HG03135 (cell line): ENCODE measurements around the gene ARHGAP8.

Source experiments
- ATAC-seq: cut with Tn5 transposase; IDR thresholded peaks from one replicate; pipeline ENCODE4 v1.9.1; 2021; ENCODE audit warnings: mild to moderate bottlenecking, moderate library complexity; ENCODE audit not compliant: unreplicated experiment

Gene ARHGAP8

DNA sequence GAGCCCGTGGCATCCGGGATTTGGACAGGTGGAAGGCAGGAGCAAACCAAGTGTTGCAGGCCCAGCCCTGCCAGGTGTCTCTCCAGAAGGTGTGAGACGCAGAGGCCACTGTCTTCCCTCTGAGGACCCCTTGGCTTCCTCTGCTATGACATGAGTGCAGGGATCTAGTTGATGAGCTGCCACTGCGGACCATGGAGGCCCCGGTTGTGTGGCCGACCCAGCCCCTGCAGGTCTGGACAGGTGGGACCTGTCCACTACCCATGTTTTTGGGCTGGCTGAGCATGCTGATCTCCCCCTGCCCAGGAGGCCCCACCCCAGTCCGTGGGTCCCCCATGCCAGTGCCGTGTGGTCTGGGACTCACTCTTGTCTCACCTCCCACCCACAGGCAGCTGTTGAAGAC lies 27.5 kb upstream of the ARHGAP8 start:
- ATAC-seq, result no peak

DNA sequence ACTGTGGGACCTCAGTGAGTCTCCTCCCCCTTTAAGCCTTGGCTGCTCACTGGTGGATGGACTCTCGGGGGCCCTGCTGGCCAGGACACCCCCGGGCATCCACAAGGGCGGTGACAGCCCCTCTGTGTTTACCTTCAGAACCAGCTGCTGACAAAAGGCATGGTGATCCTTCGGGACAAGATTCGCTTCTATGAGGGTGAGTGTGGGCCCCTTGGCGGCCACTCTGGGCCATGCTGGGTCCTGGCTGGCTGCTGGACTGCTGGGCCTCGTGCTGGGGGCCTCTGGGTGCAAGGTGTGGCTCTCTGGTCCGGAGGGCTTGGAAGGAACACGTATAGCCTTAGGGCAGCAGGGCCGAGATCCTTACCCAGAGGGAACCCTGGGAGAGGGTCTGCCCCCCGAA lies 25.9 kb upstream of the ARHGAP8 start:
- ATAC-seq, result no peak

DNA sequence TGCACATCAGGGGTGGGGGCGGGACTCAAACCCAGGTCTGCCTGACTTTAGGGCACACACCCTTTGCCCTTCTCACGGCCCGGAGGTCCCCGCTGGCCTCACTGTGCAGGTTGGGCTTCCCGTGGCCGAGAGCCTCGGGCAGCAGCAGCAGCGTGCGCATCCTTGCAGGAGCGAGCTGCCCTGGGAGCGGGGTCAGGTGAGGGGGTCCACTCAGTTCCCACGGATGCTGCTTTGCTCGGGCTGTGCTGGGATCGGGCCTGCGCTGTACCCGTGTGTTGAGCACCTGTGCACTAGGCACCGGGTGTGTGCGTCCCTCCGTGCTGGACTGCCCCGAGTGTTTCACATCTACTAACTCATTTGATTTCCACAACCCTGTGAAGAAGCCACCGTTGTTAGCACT lies 25.2 kb upstream of the ARHGAP8 start:
- ATAC-seq, result no peak

DNA sequence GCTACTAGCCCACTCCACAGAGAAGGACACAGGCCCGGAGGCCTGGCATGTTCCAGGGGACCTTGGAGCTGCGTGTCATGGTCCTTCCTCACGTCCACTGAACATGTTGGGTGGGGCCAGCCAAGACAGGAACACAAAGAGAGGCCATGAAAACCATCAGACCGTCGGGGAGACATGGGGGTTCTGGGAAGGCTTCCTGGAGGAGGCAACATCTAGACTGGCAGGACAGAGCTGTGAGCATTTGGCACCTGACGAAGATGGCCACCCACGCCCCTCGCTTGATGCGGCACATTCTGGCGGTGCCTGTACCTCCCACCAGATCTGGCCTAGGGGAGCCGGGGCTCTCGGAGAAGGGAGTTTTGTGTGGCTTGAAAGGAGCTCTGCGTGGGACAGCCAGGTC lies 24.7 kb upstream of the ARHGAP8 start:
- no peak for ATAC-seq

DNA sequence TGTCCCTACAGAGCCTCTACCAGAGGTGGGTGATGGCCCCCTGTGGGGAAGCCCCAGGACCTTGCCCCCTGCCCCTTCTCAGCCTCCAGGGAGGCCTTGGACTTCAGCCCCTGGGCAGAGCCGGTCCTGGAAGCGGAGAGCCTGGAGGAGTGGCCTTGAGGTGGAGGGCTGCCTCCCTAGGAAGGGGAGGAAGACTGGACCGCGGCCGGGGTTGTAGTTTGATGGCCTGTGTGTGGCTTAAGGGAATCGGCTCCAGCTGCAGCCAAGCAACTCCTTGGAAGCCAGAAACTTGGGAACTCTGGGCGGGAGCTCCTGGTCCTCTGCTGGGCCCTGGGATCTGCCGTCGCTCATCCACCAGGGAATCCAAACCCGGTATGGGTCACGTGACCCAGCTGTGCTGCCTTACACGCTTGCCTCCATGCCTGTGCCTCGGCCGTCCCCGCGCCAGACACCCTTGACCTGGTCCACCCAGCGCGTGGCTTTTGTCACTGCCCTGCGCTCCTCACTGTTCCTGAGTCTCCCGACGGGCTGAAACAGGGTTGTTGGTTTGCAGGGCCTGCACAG lies 23.5 kb upstream of the ARHGAP8 start:
- no peak for ATAC-seq

DNA sequence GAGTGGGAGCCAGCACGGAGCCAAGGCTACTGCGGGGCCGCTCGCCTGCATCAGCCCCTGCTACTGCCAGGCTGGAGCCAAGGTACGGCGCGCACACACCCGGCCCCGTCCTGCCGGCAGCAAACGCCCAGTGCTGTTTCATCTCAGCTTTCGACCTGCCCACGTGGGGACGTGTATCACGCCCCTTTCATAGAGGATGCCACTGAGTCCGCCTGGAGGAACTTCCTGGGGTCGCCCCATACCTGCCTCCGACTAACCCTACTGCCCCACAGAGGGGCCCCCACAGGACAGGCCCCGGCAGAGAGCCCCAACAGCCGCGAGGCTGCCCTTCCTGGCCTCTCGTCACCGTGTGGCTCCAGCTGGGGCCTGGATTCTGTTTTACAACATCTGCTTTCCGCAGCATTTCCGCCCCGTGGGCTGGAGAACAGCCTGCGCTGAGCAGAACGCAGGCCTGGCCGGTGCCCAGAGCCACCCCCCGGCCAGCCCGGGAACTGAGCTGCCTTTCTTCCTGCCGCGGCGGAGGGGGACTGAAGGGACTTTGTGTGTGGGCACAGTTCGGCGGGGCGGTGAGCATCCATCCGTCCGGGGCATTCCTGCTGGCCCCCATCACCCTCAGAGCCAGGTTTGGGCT lies 22.9 kb upstream of the ARHGAP8 start:
- no peak for ATAC-seq

DNA sequence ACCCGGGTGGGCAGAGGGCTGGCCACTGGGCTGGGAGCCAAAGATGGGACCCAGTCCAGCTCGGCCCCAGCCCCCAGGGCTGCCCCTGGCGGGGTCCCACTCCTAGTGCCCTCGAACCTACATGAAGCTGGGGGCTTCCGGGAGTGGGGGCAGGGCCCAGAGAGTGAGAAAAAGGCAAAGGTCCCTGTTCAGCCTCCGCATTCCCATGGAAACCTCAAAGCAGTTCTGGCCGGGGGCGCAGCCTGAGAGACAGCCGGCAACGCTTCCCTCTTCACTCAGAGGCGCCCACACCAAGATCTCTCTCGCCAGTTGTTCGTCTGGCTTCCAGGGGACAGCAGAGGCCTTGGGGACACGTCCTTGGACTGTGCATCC lies 22.4 kb upstream of the ARHGAP8 start:
- ATAC-seq, result no peak

DNA sequence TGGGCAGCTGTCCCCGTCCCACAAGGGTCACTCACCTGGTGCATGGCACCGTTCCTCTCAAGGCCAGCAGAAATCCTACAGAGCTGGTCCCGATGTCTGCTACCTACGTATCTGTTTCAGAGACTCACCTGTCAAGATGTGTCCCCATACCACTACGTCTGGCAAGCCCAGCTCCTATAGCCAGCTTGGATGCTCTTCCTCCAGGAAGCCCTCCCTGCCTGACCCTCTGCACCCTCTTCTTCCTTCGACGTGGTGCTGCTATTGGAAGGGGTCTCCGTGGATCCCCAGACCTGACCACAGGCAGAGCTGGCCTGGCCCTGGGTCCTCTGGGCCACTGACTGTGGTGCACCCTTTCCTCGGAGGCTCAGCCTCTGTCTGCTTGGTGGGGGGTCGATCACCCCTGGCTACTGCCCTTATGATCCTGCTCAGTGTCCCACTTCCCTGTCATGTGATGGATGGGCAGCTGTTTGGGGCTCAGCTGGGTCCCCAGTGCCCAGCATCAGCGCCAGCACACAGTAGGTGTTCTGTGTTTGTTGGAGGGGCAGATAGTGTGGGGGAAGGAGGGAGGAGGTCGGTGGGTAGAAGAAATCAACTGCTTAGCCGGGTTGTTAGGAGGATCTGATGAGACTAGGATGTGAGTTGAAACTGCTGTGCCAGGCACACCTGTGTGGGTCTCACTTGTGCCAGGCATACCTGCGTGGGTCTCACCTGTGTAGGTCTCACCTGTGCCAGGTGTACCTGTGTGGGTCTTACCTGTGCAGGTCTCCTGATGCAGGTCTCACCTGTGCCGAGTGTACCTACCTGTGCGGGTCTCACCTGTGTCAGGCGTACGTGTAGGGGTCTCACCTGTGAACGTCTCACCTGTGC lies 21.7 kb upstream of the ARHGAP8 start:
- ATAC-seq, result no peak

DNA sequence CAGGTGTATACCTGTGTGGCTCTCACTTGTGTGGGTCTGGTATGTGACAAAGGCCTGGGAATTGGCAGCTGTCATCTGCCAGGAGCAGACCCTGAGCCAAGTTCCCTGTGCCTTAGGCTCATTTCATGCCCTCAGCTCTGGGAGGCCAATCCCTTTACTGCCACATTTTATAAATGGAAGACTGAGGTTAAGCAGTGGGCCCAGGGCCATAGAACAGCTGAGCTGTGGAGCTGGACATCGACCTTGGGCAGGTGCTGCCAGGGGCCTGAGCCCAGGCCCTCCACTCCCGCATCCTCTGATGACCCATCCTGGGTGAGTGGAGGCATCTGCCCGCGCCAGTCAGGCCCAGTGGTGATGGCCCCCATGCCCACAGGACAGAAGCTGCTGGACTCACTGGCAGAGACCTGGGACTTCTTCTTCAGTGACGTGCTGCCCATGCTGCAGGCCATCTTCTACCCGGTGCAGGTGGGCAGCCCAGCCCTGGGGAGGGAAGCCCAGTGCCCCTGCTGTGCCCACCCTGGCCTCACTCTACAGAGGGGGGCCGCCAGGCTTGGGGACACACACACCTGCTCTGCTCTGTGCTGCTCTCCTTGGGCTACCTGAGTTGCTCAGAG lies 20.9 kb upstream of the ARHGAP8 start:
- ATAC-seq, result no peak

DNA sequence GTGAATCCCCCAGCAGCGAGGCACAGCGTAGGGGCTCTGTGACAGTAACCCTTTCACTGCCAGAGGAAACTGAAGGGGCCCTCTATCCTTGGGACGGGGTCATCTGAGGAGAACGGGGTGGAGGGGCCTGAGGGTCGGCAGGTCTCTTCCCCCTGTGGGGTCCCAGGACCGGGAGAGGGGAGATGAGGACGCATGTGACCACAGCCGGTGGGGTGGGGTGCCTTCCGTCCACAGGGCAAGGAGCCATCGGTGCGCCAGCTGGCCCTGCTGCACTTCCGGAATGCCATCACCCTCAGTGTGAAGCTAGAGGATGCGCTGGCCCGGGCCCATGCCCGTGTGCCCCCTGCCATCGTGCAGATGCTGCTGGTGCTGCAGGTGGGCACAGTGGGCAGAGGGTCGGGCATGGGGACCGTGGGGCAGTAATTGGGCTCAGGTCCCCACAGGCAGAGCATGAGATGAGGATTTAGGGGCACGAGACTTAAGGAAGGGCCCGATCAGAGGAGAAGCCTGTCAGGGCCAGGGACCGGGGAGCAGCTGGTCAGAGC lies 20.3 kb upstream of the ARHGAP8 start:
- ATAC-seq, result no peak

DNA sequence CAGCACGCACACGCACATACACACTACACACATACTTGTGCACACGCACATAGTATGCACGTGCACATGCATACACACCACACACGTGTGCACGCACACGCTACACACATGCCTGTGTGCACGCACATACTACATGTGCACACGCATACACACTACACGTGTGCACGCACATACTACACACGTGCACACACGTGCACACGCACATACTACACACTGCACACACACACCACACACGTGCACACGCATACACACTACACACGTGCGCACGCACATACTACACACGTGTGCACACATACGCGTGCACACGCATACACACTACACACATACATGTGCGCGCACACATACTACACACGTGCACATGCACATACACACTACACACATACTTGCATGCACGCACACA lies 19.7 kb upstream of the ARHGAP8 start:
- ATAC-seq, result no peak

DNA sequence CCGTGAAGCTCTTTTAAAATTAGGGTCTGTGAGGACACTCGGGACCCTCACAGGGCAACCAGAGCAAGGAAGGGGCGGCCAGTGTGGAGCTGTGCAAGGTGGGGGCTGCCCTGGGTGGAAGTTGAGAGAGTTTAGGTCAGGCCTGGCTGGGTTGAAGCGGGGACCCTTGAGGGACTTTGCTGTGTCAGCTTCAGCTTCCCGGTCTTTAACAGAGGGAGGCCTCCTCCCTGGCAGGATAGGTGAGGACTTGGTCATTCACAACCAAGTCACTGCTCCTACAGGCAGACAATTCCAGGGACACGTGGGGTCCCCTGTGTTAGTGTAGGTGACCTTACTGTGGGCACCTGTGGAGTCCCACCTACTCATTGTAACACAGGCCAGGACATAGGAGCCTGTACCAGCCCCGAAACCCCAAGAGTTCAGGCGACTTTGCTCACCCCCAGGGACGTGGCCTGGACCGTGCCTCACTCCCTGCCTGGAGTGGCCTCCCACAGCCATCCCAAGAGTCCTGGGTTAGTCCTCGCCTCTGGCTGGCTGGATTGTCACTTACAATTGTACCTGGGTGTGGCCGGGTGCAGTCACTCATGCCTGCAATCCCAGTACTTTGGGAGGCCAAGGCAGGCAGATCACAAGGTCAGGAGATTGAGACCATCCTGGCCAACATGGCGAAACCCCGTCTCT lies 18.8 kb upstream of the ARHGAP8 start:
- no peak for ATAC-seq

DNA sequence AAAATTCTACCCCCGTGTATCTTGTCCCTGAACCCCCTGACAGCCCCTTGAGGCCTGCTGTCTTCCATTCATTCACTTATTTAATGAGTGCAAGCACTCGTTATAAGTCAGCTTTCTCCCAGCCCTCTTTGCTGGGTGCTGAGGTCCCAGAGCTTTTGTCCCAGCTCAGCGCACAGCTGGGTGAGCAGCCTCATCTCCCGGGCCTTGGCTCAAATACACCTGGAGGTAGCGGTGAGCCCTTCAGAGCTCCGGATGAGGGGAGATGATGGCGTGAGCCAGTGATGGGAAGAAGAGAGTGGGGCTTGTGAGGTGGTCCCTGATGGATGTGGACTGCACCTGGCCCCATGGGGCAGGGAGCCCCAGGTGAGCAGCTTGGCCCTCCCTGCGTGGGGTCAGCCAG lies 18.1 kb upstream of the ARHGAP8 start:
- no peak for ATAC-seq

DNA sequence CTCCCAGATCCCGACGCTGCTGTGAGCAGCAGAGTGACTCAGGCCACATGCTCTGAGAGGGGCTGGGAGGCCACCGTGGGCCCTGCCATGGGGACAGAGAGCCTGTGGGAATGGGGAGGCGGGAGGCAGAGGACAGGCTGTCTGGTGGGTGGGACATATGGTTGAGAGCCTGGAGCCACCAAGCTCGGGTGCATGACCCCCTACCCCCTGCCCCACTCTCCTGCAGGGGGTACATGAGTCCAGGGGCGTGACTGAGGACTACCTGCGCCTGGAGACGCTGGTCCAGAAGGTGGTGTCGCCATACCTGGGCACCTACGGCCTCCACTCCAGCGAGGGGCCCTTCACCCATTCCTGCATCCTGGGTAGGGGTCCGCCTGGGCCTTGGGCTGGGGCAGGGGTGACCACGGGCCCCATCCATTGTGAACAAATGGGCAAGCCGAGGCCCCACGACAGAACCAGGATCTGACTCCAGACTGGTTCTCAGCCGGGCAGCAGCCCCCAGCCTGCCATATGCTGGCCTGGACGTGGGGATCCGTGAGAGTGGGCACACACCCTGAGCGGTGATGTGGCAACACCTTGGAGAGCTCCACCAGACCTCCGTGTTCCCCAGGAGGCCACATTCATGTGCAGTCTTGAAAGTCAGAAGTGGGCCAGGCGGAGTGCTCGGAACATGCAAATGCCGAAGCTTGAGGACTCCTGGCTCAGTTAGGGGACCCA lies 17.4 kb upstream of the ARHGAP8 start:
- ATAC-seq, result no peak

DNA sequence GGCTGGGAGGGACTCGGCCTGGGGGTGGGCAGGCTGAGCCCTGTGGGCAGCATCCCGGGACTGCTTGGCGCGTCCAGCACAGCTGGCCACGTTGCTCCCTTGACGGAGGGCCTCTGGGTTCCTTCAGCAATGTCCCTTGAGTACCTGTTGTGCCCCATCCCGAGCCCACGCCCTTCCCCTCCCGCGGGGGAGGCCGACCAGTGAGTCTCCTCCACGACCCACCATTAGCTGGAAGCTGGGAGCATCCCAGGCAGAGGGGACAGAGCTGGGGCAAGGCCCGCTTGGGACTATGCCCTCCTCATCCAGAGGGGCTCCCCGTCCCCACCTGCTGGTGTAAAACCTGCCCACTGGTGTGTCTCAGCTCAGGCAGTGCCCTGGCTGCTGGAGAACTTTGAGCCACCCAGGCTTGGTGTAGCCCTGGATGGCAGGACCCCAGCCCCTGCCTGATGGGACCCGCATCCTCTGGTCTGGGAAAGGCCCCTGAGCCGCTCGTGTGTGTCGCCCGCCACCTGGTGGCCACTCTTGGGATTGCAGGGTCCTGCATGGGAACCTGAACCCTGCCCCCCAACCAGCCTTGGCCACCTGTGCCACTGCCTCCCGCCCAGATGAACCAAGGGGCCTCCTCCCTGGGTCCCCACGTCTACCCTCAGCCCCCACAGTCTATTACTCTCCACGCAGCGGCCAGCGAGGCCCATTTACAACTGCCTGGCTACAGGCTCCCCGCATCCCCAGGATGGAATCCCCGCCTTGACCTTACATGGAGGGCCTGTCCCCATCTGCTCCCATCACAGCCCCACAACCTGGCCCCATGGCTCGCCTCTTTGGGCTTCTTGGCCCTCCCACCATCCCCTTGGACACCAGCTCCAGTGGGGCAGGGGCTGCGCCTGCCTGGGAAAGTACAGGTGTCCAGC lies 16.6 kb upstream of the ARHGAP8 start:
- no peak for ATAC-seq

DNA sequence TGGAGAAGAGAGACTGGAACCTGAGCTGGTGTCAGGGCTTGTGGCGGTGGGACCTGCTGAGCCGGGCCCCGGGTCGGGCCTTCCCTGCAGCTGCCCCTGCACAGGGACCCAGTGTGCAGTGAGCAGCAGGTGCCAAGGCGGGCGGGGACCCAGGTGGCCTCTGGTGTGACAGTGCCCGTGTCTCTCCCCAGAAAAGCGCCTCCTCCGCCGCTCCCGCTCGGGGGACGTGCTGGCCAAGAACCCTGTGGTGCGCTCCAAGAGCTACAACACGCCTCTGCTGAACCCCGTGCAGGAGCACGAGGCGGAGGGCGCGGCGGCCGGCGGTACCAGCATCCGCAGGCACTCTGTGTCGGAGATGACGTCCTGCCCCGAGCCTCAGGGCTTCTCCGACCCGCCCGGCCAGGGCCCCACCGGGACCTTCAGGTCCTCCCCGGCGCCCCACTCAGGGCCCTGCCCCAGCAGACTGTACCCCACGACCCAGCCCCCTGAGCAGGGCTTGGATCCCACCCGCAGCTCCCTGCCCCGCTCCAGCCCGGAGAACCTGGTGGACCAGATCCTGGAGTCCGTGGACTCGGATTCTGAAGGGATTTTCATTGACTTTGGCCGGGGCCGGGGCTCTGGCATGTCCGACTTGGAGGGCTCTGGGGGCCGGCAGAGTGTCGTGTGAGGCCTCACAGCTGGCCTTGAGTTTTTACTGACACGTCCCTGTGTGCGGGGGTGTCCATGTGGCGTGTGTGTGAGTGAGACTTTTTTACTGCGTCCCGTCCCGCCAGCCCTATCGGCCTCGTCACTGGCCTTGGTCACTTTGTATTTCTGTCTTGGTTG lies 15.6 kb upstream of the ARHGAP8 start:
- ATAC-seq, result no peak

DNA sequence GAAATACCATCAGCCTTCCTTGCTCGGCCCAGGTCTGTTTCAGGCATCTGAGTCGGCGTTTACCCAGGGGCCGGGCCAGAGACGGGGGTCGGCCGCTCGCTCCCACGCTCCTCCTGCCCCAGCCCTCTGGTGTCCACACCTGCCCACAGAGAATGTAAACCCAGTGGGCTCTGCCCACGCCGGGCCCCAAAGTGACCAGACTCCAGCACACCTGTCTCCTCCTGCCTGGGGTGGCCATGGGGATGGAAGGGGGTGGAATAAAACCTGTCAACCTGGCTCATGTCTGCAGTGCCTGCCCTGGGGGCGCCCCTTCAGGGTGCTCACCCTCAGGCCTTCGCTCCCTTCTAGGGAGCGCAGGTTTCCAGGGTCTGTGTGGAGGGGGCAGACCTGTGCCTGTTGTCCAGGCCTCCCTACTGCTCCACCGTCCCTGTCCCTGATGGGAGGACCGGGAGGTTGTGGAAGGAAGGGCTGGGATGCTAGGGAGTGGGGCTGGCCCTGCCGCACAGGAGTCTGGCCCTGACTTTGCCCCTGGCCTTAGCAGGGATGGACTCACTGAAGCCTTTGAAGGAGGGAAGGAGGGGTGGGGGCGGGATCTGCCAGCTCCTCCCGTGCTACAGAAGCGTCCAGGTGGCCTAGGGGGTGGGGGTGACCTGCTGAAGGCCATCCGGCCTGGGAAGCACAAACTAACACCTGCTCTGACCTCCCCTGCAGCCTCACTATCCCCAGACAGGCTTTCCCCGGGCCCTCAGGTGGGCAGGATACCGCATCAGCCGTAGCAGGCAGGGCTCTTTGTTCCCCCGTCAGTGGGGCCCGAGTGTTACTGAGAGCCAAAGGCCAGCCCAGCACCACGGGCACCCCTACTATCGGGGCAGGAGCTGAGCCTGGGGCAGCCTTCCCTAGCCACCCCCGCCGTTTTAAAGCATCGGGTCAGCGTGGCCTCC lies 14.7 kb upstream of the ARHGAP8 start:
- ATAC-seq, result no peak
